Measurements from ENCODE around the gene POP7. TPM values are rescaled to one million over a fixed set of nuclear protein-coding genes. Genes with fewer than 3 reads are reported as not detected.

The POP7 gene
- total and polyA plus RNA-seq, 2 of the 4 experiments (the other 2 are of a cell fraction), result 14.9 to 38.0 TPM

DNA sequence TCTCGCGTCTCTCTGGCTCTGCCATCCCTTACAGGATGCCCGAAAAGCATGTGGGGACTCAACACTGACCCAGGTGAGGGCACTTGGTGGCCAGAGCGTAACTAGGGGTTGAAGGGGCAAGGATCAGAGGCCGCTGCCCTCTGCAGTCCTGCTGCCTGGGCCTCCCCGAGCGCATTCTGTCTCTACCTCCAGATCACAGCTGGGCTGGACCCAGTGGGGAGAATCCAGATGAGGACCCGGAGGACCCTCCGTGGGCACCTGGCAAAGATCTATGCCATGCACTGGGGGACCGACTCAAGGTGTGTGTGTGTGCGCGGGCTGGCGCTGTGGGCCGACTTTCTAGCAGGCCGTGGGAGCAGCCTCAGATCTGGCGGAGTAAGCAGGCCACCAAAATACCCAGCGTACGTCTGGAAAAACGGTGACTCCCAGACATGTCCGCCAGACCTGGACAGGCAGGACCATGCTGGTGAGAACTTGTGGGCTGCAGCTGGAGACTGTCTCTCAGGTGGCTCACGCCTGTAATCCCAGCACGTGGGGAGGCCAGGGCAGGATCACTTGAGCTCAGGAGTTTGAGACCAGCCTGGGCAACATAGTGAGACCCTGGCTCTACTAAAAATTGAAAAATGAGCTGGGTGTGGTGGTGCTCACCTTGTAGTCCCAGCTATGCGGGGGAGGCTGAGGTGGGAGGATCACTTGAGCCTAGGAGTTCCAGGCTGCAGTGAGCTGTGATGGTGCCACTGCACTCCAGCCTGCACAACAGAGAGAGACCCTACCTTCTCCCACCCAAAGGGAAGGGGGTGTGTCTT, 29.2 kb upstream of the POP7 start:
- peaks cover 13 to 50% of the 10 kb centered on the region in 2 experiments for H3K79me1 ChIP-seq (ENCODE audit: low read depth in 1 of 2, low read length in 2 of 2)
- no peaks in the 10 kb centered on the region for H3K9me3 ChIP-seq (ENCODE audit: control insufficient read depth, insufficient read depth, low read length)
- ChIA-PET POLR2A (ENCODE audit: unreplicated experiment) (interaction anchor here (0.5 to 0.6 kb wide), 2 partner anchors 11 to 116 kb away, joined by 7 to 19 read pairs; no protein-coding TSS in a partner anchor), CTCF (interaction anchor here (1.5 kb wide), 1 partner anchor 15 kb away, joined by 5 read pairs; no protein-coding TSS in a partner anchor)
- no peak overlapping the region for H2BK20ac ChIP-seq (ENCODE audit: low read depth, low read length)
- 87% methylated on average over 19 of the region's 23 CpGs; no CpG with 5 or more reads in 1 of the 2 experiments for WGBS, 2 experiments (ENCODE audit: extremely low coverage in 2 of 2, insufficient read length in 1 of 2)
- peak overlapping the region; percentile 84 for H3K27ac ChIP-seq (ENCODE audit: insufficient read depth, low read length)
- peaks cover 46% of the 10 kb centered on the region for H3K36me3 ChIP-seq (ENCODE audit: control insufficient read depth, insufficient read depth, low read length)
- H2AK5ac ChIP-seq (ENCODE audit: low read depth, low read length), result peak overlapping the region; percentile 64; the same call in 1 of the 2 replicates
- no peak overlapping the region for H2AFZ ChIP-seq (replicated peaks; ENCODE audit: low read length, poor library complexity)
- no peak overlapping the region for H3K4ac ChIP-seq (ENCODE audit: low read depth, low read length)
- H3K9me1 ChIP-seq (ENCODE audit: insufficient read depth, low read length), result no peaks in the 10 kb centered on the region
- TF ChIP-seq RAD21 (IDR thresholded peaks at IDR 0.05; ENCODE audit: low read length), result no peak
- no peak for TF ChIP-seq CHD1 (IDR thresholded peaks at IDR 0.05; ENCODE audit: low read depth, low read length)
- TF ChIP-seq MXI1 (IDR thresholded peaks at IDR 0.05; ENCODE audit: borderline replicate concordance, low read depth, low read length), result no peak
- no peak for TF ChIP-seq SMC3 (IDR thresholded peaks at IDR 0.05; ENCODE audit: low read depth, low read length)
- TF ChIP-seq, protein P1, sequence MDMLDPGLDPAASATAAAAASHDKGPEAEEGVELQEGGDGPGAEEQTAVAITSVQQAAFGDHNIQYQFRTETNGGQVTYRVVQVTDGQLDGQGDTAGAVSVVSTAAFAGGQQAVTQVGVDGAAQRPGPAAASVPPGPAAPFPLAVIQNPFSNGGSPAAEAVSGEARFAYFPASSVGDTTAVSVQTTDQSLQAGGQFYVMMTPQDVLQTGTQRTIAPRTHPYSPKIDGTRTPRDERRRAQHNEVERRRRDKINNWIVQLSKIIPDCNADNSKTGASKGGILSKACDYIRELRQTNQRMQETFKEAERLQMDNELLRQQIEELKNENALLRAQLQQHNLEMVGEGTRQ (IDR thresholded peaks at IDR 0.05; ENCODE audit: low read depth, low read length), result no peak
- TF ChIP-seq POLR2A (IDR thresholded peaks at IDR 0.05; ENCODE audit: low read depth, low read length), result no peak
- TF ChIP-seq, protein P2, sequence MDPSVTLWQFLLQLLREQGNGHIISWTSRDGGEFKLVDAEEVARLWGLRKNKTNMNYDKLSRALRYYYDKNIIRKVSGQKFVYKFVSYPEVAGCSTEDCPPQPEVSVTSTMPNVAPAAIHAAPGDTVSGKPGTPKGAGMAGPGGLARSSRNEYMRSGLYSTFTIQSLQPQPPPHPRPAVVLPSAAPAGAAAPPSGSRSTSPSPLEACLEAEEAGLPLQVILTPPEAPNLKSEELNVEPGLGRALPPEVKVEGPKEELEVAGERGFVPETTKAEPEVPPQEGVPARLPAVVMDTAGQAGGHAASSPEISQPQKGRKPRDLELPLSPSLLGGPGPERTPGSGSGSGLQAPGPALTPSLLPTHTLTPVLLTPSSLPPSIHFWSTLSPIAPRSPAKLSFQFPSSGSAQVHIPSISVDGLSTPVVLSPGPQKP (IDR thresholded peaks at IDR 0.05; ENCODE audit: borderline replicate concordance, low read depth, low read length), result no peak
- no peak for TF ChIP-seq NFE2L2 (IDR thresholded peaks at IDR 0.05; ENCODE audit: low read depth, low read length)
- no peak for TF ChIP-seq RFX5 (IDR thresholded peaks at IDR 0.05; ENCODE audit: low read depth, low read length)
- H4K8ac ChIP-seq (ENCODE audit: low read depth in 2 of 2, low read length in 2 of 2), result no peak overlapping the region
- peak overlapping the region; percentile 46 for H2BK5ac ChIP-seq (ENCODE audit: low read depth, low read length, poor library complexity, severe bottlenecking)
- DNase-seq, result no peak
- H3K18ac ChIP-seq (ENCODE audit: low read depth, low read length), result no peak overlapping the region
- BruUV-seq (replicated peaks), result no TSS peak
- dilution Hi-C loops (cut with HindIII; ENCODE audit: low sequenced_read_pairs, unreplicated experiment) (no loop called here), in situ Hi-C loops (cut with MboI; ENCODE audit: low sequenced_read_pairs) (loop anchor here (10.0 kb wide), 1 partner anchor 202 kb away; the partner anchor contains the start of gene TSC22D4), intact Hi-C loops (cut with micrococcal nuclease) (no loop called here)
- H2BK120ac ChIP-seq (ENCODE audit: low read depth, low read length), result no peak overlapping the region
- H3K4me2 ChIP-seq (ENCODE audit: low read depth, low read length), result peak overlapping the region; percentile 75; the same call in 1 of the 2 replicates
- H3K4me3 ChIP-seq (ENCODE audit: insufficient read depth, low read depth, low read length), result peak overlapping the region; percentile 85; the same call in 1 of the 2 replicates
- no peak overlapping the region for H3K56ac ChIP-seq (ENCODE audit: extremely low read depth, insufficient read depth, low read length)
- H3K23ac ChIP-seq (ENCODE audit: low read depth, low read length), result no peak overlapping the region; the same call in 1 of the 2 replicates
- peak overlapping the region; percentile 83 for H3K9ac ChIP-seq (ENCODE audit: low read depth, low read length)
- no peak for ATAC-seq (ENCODE audit: low read depth)
- H2BK15ac ChIP-seq (ENCODE audit: low read depth, low read length), result no peak overlapping the region
- no peak overlapping the region for H4K5ac ChIP-seq (ENCODE audit: low read depth, low read length)
- H4K91ac ChIP-seq (ENCODE audit: insufficient read depth, low read depth, low read length), result 0 out of 2 replicates have a peak overlapping the region, but pooled peaks have one; percentile 73
- peaks cover 4% of the 10 kb centered on the region for H3K4me1 ChIP-seq (ENCODE audit: control insufficient read depth, insufficient read depth, low read length)
- no peak overlapping the region for H2AK9ac ChIP-seq (replicated peaks; ENCODE audit: low read depth, low read length, poor library complexity)
- H3K27me3 ChIP-seq (ENCODE audit: control insufficient read depth, insufficient read depth, low read length), result no peaks in the 10 kb centered on the region
- H3K14ac ChIP-seq (replicated peaks; ENCODE audit: low read depth, low read length), result no peak overlapping the region
- H4K20me1 ChIP-seq (ENCODE audit: insufficient read depth, low read length), result peaks cover 51% of the 10 kb centered on the region

Measured in IMR-90 (cell line).